Chondrocyte (in vitro differentiated cells): ENCODE measurements around the gene ADH1B. TPM values are rescaled to one million over a fixed set of nuclear protein-coding genes. Genes with fewer than 3 reads are reported as not detected.
"Not testable (repeated sequence)": the region's sequence is repeated elsewhere in the genome, so short reads cannot be mapped to it uniquely, and the experiment has no call there.

Source experiments
- DNase-seq: peaks from one replicate; pipeline ENCODE4 v3.0.0; 2021; ENCODE audit warnings: mixed read lengths, low spot score
- H3K27ac Mint-ChIP-seq: one replicate; pipeline ENCODE4 v1.8.0; 2021; ENCODE audit warnings: mild to moderate bottlenecking, moderate library complexity, mixed read lengths; ENCODE audit not compliant: unreplicated experiment
- H3K27me3 Mint-ChIP-seq: 2 replicates; pipeline ENCODE4 v1.8.0; 2021; ENCODE audit warnings: low read depth, mixed read lengths
- H3K36me3 Mint-ChIP-seq: 2 replicates; pipeline ENCODE4 v1.8.0; 2021; ENCODE audit warnings: low read depth, mixed read lengths
- H3K4me1 Mint-ChIP-seq: 2 replicates; pipeline ENCODE4 v1.8.0; 2021; ENCODE audit warnings: low read depth, mild to moderate bottlenecking, mixed read lengths
- H3K4me3 Mint-ChIP-seq: one replicate; pipeline ENCODE4 v1.8.0; 2021; ENCODE audit warnings: mild to moderate bottlenecking, moderate library complexity, mixed read lengths; ENCODE audit not compliant: unreplicated experiment
- H3K9me3 Mint-ChIP-seq: 2 replicates; pipeline ENCODE4 v1.8.0; 2021; ENCODE audit warnings: low read depth, mixed read lengths
- total RNA-seq: library from RNA; stranded (reverse); gene quantifications from 3 replicates; pipeline ENCODE4 v1.2.1, GENCODE V29; 2021
- TF ChIP-seq, protein P1 (sequence below): fragments of 200-600 bp; sonication (generic); IDR thresholded peaks from 2 replicates; pipeline ENCODE4 v1.5.0; 2021; ENCODE audit warnings: antibody characterized with exemption, mild to moderate bottlenecking, moderate library complexity

The ADH1B gene
- total RNA-seq, 1 donor from 2014 or later, result 1.2 TPM

DNA sequence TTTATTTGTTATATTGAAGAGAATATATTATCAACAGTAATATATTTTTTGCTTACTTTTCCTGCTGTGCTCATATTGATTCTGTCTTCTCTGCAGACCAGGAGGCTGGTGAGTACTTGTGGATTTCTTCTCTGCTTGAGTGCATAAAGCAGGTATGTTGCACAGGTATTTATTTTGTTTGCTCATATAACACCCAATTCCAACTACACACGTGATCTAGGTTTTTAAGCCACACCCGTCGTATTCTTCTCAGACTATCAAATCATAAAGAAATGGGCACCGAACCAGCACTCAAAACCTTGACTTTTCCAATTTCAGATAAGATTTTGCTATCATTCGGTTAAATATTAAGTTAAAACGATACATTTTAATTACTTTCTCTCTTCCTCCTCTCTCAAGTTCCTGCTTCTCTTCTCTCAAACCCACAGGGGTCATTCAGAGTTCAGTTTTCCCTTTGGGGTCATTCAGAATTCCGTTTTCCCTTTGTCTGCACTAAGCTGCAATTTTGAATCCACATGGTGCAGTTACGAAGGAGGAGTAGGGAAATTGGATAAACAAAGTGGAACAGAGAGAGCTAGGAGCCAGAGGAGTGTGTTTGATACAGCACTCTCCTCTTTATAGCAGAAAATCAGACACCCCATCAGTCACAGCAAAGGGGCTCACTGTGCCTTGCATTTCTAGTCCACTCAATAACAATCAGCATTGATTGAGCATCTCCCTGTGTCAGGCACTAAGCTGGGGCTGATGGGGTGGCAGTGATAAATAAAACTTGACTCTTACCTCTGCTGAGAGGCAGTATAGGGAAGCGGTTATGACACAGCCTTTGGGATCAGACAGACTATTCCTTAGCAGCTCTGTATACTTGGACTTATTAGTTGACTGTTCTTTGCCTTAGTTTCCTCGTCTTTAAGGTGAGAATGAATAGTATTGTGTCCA, 31.7 kb upstream of the ADH1B start, which contains the start of gene ADH1C:
TSS of gene ADH1C (minus strand) at position 145 of the 936 bp plus-strand sequence. CDS start at position 74, 71 bp downstream.
- Mint-ChIP-seq H3K27me3 (no peaks in the 10 kb centered on the region), H3K4me1 (no peaks in the 10 kb centered on the region), H3K9me3 (peaks cover 7% of the 10 kb centered on the region), H3K27ac (no peak within 1 kb of the TSS), H3K36me3 (peaks cover 2% of the 10 kb centered on the region), H3K4me3 (no peak within 1 kb of the TSS)
- DNase-seq, result no peak
- TF ChIP-seq, protein P1, sequence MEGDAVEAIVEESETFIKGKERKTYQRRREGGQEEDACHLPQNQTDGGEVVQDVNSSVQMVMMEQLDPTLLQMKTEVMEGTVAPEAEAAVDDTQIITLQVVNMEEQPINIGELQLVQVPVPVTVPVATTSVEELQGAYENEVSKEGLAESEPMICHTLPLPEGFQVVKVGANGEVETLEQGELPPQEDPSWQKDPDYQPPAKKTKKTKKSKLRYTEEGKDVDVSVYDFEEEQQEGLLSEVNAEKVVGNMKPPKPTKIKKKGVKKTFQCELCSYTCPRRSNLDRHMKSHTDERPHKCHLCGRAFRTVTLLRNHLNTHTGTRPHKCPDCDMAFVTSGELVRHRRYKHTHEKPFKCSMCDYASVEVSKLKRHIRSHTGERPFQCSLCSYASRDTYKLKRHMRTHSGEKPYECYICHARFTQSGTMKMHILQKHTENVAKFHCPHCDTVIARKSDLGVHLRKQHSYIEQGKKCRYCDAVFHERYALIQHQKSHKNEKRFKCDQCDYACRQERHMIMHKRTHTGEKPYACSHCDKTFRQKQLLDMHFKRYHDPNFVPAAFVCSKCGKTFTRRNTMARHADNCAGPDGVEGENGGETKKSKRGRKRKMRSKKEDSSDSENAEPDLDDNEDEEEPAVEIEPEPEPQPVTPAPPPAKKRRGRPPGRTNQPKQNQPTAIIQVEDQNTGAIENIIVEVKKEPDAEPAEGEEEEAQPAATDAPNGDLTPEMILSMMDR, result no peak

DNA sequence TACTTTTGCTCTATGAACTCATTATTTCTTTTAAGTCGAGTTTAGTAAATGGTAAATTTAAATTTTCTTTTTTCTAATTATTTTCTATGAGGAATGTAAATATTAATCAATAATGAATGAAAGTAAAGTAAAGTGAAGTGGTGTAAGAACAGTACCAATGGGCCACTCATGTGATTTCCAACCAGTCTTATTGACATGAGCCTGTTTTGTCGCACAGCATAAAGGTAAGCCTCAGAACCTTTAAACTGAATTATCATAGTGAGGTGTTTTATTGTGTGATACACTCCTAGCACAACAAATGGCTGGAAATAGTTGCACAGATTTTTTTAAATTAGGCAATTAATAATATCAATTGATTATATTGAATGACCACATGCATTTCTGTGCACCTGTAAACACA, 30.3 kb upstream of the ADH1B start:
- TF ChIP-seq, protein P1, result no peak
- peaks cover 2% of the 10 kb centered on the region for H3K36me3 Mint-ChIP-seq
- no peaks in the 10 kb centered on the region for H3K4me1 Mint-ChIP-seq
- DNase-seq, result no peak
- H3K27ac Mint-ChIP-seq, result no peak overlapping the region
- H3K27me3 Mint-ChIP-seq, result no peaks in the 10 kb centered on the region
- H3K4me3 Mint-ChIP-seq, result no peak overlapping the region
- peaks cover 7% of the 10 kb centered on the region for H3K9me3 Mint-ChIP-seq

DNA sequence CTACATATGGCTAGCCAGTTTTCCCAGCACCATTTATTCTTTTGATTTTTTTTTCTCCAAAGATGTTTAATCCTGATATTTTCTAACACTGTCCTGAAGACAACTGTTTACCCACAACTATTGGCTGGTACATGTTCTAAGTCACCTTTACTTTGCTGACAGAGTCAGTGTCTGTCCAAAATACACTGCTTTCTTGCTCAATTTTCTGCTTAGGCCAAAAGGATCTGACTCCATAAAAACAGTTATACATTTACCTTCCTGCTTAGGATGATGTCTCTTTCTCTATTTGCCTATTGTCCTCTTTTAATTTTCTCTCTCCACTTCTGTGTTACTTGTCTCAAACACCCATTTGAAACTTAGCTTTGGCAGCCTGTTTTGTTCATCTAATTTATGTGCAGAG, 28.1 kb upstream of the ADH1B start:
- H3K36me3 Mint-ChIP-seq, result peaks cover 2% of the 10 kb centered on the region

DNA sequence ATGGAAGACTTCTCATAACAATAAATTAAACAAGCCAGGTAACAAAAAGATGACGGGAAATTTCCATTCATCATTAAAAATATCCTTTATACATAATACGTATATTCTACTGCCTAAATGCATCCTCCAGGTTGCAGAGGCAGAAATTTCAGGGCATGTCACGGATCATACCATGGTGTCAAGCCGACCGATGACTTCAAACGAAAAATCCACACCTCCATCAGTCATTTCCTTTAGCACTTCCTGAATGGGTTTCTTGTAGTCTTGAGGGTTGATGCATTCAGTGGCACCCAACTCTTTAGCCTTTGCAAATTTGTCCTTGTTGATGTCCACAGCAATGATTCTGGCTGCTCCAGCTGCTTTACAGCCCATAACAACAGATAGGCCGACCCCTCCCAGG, 21.4 kb upstream of the ADH1B start:
- DNase-seq, H3K9me3 Mint-ChIP-seq, H3K36me3 Mint-ChIP-seq, H3K27me3 Mint-ChIP-seq, H3K27ac Mint-ChIP-seq, H3K4me3 Mint-ChIP-seq, H3K4me1 Mint-ChIP-seq: not testable (repeated sequence)

More for the DNA sequence above, 28.1 kb upstream of the ADH1B start:
- Mint-ChIP-seq H3K9me3 (no peaks in the 10 kb centered on the region), H3K4me1 (no peaks in the 10 kb centered on the region), H3K27me3 (peaks cover 4% of the 10 kb centered on the region), H3K4me3 (no peak overlapping the region), H3K27ac (no peak overlapping the region)
- TF ChIP-seq, protein P1, result no peak
- no peak for DNase-seq

DNA sequence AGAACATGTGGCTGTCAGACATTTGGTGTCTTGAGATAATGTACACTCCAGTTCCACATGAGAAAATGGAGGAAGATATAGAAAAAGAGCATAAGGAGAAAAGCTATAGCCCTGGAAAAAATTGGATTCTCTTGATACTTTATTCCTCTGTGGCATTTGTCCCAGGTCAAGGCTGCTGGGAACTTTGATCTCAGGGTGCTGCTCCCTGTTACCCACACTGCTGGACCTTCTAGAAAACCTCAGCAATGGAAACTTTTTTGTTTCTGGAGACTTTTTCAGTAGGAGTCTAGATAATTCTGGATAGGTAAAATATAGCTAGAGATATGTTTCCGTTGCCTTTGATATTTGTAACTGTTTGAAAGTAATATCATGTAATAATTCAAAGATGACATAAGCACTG, 20.2 kb upstream of the ADH1B start:
- Mint-ChIP-seq H3K4me1 (no peaks in the 10 kb centered on the region), H3K36me3 (no peaks in the 10 kb centered on the region), H3K27ac (no peak overlapping the region), H3K9me3 (no peaks in the 10 kb centered on the region), H3K4me3 (no peak overlapping the region), H3K27me3 (peaks cover 6% of the 10 kb centered on the region)
- DNase-seq, result no peak
- TF ChIP-seq, protein P1, result no peak
